ENCODE data around the gene TYK2.

- TF ChIP-seq CTCF (IDR thresholded peaks at IDR 0.05) (no peak), POLR2AphosphoS5 (IDR thresholded peaks at IDR 0.05; ENCODE audit: low read depth, low read length) (no peak)
- TF ChIP-seq, protein P1, sequence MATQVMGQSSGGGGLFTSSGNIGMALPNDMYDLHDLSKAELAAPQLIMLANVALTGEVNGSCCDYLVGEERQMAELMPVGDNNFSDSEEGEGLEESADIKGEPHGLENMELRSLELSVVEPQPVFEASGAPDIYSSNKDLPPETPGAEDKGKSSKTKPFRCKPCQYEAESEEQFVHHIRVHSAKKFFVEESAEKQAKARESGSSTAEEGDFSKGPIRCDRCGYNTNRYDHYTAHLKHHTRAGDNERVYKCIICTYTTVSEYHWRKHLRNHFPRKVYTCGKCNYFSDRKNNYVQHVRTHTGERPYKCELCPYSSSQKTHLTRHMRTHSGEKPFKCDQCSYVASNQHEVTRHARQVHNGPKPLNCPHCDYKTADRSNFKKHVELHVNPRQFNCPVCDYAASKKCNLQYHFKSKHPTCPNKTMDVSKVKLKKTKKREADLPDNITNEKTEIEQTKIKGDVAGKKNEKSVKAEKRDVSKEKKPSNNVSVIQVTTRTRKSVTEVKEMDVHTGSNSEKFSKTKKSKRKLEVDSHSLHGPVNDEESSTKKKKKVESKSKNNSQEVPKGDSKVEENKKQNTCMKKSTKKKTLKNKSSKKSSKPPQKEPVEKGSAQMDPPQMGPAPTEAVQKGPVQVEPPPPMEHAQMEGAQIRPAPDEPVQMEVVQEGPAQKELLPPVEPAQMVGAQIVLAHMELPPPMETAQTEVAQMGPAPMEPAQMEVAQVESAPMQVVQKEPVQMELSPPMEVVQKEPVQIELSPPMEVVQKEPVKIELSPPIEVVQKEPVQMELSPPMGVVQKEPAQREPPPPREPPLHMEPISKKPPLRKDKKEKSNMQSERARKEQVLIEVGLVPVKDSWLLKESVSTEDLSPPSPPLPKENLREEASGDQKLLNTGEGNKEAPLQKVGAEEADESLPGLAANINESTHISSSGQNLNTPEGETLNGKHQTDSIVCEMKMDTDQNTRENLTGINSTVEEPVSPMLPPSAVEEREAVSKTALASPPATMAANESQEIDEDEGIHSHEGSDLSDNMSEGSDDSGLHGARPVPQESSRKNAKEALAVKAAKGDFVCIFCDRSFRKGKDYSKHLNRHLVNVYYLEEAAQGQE (IDR thresholded peaks at IDR 0.05; ENCODE audit: insufficient read depth in 1 of 2, low read depth in 2 of 2, low read length in 1 of 2) = no peak
Observed at GRCh38 chr19:10317045-10317856, 63.1 kb downstream of the TYK2 start.
